K562 (cell line): Measurements from ENCODE around the gene UTS2R. TPM values are rescaled to one million over a fixed set of nuclear protein-coding genes. Genes with fewer than 3 reads are reported as not detected.

Experiments used
- ATAC-seq: fragments of 200-7000 bp; cut with Tn5 transposase; 3 replicates; pipeline ENCODE4 v1.9.1; 2020; ENCODE audit warnings: moderate library complexity
- BruUV-seq: library from RNA; stranded (reverse); fragments of 400-500 nt; replicated peaks from 2 replicates; lab custom pipeline; 2021; lab: Mats Ljungman, UMichigan
- CTCF ChIA-PET: fragments of 300-600 bp; formaldehyde crosslinking; extraction: SDS; loops from one replicate; lab custom pipeline; 2021; ENCODE audit warnings: low intra/inter-chr PET ratio; lab: Yijun Ruan, JAX
- POLR2A ChIA-PET: fragments of 300-600, 350-650 bp; sonication (Branson Sonifier 250); formaldehyde crosslinking; extraction: SDS; loops from one replicate; lab custom pipeline; 2021; ENCODE audit warnings: antibody characterized with exemption, inconsistent platforms; lab: Yijun Ruan, JAX
- DNase-seq, 4 experiments: peaks; one replicate each; pipeline versions ENCODE4 v3.0.0 to v3.0.0-alpha.2; 2011 to 2018; ENCODE audit warnings: low spot score in 3 of 4, mixed read lengths in 3 of 4; ENCODE audit errors: extremely low read depth in 1 of 4
- FAIRE-seq: peaks from 2 replicates; lab custom pipeline; 2011; peaks lifted over from hg19 to GRCh38; lab: Jason Lieb, UNC
- H2AFZ ChIP-seq: 2 replicates; pipeline ENCODE4 v1.6.0; 2011; ENCODE audit warnings: low read depth, low read length, control low read depth, inconsistent platforms
- H3K27ac ChIP-seq: fragments of 200-600 bp; 3 replicates; pipeline ENCODE4 v1.8.0; 2011; ENCODE audit warnings: low read depth, mild to moderate bottlenecking, control low read depth, inconsistent platforms, low read length, moderate library complexity, mixed read lengths; ENCODE audit errors: extremely low read depth
- H3K27me3 ChIP-seq, 2 experiments: fragments of 300-600 bp in 1 of 2; 2 replicates in 1 of 2; 3 replicates in 1 of 2; pipeline versions ENCODE4 v1.6.0 to v1.8.0; 2011; ENCODE audit warnings: inconsistent platforms in 2 of 2, low read length in 2 of 2, mild to moderate bottlenecking in 1 of 2, mixed read lengths in 1 of 2, moderate library complexity in 1 of 2; ENCODE audit not compliant: control insufficient read depth in 2 of 2, insufficient read depth in 2 of 2
- H3K36me3 ChIP-seq: fragments of 300-600 bp; 3 replicates; pipeline ENCODE4 v1.8.0; 2011; ENCODE audit warnings: mild to moderate bottlenecking, low read length, inconsistent platforms; ENCODE audit not compliant: control insufficient read depth, insufficient read depth
- H3K4me1 ChIP-seq, 2 experiments: fragments of 200-600 bp in 1 of 2; replicated peaks in 1 of 2; 2 replicates in 1 of 2; 3 replicates in 1 of 2; pipeline versions ENCODE4 v1.5.1 to v1.8.0; 2011; ENCODE audit warnings: inconsistent platforms in 2 of 2, low read length in 2 of 2, mild to moderate bottlenecking in 1 of 2, mixed read lengths in 1 of 2, moderate library complexity in 1 of 2; ENCODE audit not compliant: control insufficient read depth in 2 of 2, insufficient read depth in 2 of 2
- H3K4me2 ChIP-seq: 2 replicates; pipeline ENCODE4 v1.6.1; 2011; ENCODE audit warnings: low read length, control low read depth, inconsistent platforms, mixed read lengths; ENCODE audit not compliant: insufficient read depth
- H3K4me3 ChIP-seq: fragments of 200-600 bp; sonication (generic), shearing (Covaris generic); 2 replicates; pipeline ENCODE4 v1.5.1; 2016; ENCODE audit warnings: control low read depth, inconsistent platforms
- H3K79me2 ChIP-seq: fragments of 200-600 bp; 3 replicates; pipeline ENCODE4 v1.8.0; 2011; ENCODE audit warnings: low read length, inconsistent platforms; ENCODE audit not compliant: control insufficient read depth, insufficient read depth
- H3K9ac ChIP-seq, 2 experiments: 2 replicates each; pipeline versions ENCODE4 v1.6.0 to v1.6.1; 2011; ENCODE audit warnings: low read depth in 2 of 2, low read length in 2 of 2, control low read depth in 1 of 2, inconsistent platforms in 1 of 2, mild to moderate bottlenecking in 1 of 2, mixed read lengths in 1 of 2; ENCODE audit not compliant: insufficient read depth in 1 of 2
- H3K9me1 ChIP-seq: one replicate; pipeline ENCODE4 v1.6.0; 2011; ENCODE audit warnings: inconsistent platforms, mild to moderate bottlenecking, low read length, moderate library complexity; ENCODE audit not compliant: control insufficient read depth, insufficient read depth
- H3K9me3 ChIP-seq: replicated peaks from 2 replicates; pipeline ENCODE4 v1.5.1; 2011; ENCODE audit warnings: low read depth, low read length, inconsistent platforms; ENCODE audit not compliant: control insufficient read depth, insufficient read depth
- H4K20me1 ChIP-seq: replicated peaks from 2 replicates; pipeline ENCODE4 v1.6.1; 2011; ENCODE audit warnings: low read length, inconsistent platforms, mixed read lengths; ENCODE audit not compliant: control insufficient read depth, insufficient read depth
- SMARCC2 ChIP-seq: fragments of 450-650 bp; IDR thresholded peaks from 2 replicates; pipeline ENCODE4 v1.6.1; 2017; ENCODE audit warnings: antibody characterized with exemption, moderate library complexity, mild to moderate bottlenecking, low read depth
- ZBTB33 ChIP-seq: sonication (generic); formaldehyde crosslinking; IDR thresholded peaks from 2 replicates; pipeline ENCODE4 v1.8.1; 2023; ENCODE audit warnings: mild to moderate bottlenecking, missing genetic modification reagents
- WGBS: fragments of 100-300 bp; shearing (Covaris generic); methylation state at CpG from one replicate; pipeline ENCODE4 v1.1.6; 2016; ENCODE audit warnings: low coverage, mixed read lengths; ENCODE audit not compliant: insufficient coverage; ENCODE audit errors: missing lambda C conversion rate; 5-methylcytosine and 5-hydroxymethylcytosine counted together
- in situ Hi-C: fragments of 300-500 bp; cut with MboI; formaldehyde crosslinking; loops from 4 replicates; pipeline ENCODE4 v1.15.0; 2018; ENCODE audit warnings: inconsistent platforms, mixed read lengths
- intact Hi-C: fragments of 100-400 bp; cut with micrococcal nuclease; formaldehyde crosslinking; loops from 2 replicates; pipeline ENCODE4 v1.14.2; 2022
- polyA plus RNA-seq, 8 experiments: library from polyadenylated mRNA; depleted of rRNA in 4 of 8; stranded (reverse) in 5 of 8; unstranded in 3 of 8; fragments of >200 nt; fragmentation: Nextera tagmentation in 2 of 8; fragmentation: Illumina TruSeq in 1 of 8; extraction: Ambion mirVana in 2 of 8; extraction: Trizol in 1 of 8; gene quantifications; 2 replicates each; pipeline versions ENCODE4 v1.2.1 to v1.2.3, GENCODE V29; 2011 to 2014; ENCODE audit warnings: inconsistent platforms in 1 of 8, missing spikeins in 1 of 8
- total RNA-seq, 7 experiments: library from RNA; depleted of rRNA in 6 of 7; stranded (reverse); fragments of >200 nt in 6 of 7; fragmentation: Illumina TruSeq in 2 of 7; extraction: Trizol in 2 of 7; gene quantifications; 2 replicates each; pipeline versions ENCODE4 v1.2.1 to v1.2.3, GENCODE V29; 2011 to 2021; ENCODE audit warnings: low replicate concordance in 1 of 7
- TF ChIP-seq, protein P1 (sequence below): fragments of 250-450 bp; sonication (Bioruptor Pico); IDR thresholded peaks from 2 replicates; pipeline ENCODE4 v1.8.0; 2021; ENCODE audit warnings: mild to moderate bottlenecking, moderate library complexity

UTS2R gene
- total and polyA plus RNA-seq, 9 of the 15 experiments (the other 6 are each of a cell fraction or from before 2014, with no cell fraction given): 0.22 TPM; not detected in 8

GRCh38 chr17:82400206-82400605 lies 28.6 kb downstream of the UTS2R start:
- intact Hi-C loops (no loop called here), in situ Hi-C loops (no loop called here)
- Histone ChIP-seq H3K27me3 (no peaks in the 10 kb centered on the region), H3K9me1 (no peaks in the 10 kb centered on the region), H3K4me2 (no peak overlapping the region), H3K36me3 (peaks cover 38% of the 10 kb centered on the region; the same call in 2 of the 3 replicates), H3K4me1 (peaks cover 0 to 25% of the 10 kb centered on the region in 2 experiments; a peak in 2 of 5 replicates), H3K27ac (no peak overlapping the region), H3K9ac (no peak overlapping the region; a peak in 1 of 4 replicates), H2AFZ (no peak overlapping the region), H3K9me3 (no peaks in the 10 kb centered on the region), H3K79me2 (no peaks in the 10 kb centered on the region), H4K20me1 (no peaks in the 10 kb centered on the region), H3K4me3 (no peak overlapping the region)
- FAIRE-seq: no peak
- BruUV-seq: no TSS peak
- ChIA-PET POLR2A (interaction anchor here (1.2 to 1.9 kb wide), 2 partner anchors 10 to 17 kb away, joined by 5 read pairs; no protein-coding TSS in a partner anchor), CTCF (no interaction called here)
- 0 out of 2 replicates have a peak, but pooled peaks have one; percentile 22 for TF ChIP-seq ZBTB33 (CRISPR knock-in tag)
- no peak for TF ChIP-seq SMARCC2
- TF ChIP-seq, protein P1, sequence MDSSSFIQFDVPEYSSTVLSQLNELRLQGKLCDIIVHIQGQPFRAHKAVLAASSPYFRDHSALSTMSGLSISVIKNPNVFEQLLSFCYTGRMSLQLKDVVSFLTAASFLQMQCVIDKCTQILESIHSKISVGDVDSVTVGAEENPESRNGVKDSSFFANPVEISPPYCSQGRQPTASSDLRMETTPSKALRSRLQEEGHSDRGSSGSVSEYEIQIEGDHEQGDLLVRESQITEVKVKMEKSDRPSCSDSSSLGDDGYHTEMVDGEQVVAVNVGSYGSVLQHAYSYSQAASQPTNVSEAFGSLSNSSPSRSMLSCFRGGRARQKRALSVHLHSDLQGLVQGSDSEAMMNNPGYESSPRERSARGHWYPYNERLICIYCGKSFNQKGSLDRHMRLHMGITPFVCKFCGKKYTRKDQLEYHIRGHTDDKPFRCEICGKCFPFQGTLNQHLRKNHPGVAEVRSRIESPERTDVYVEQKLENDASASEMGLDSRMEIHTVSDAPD: no peak
- no peak for DNase-seq
- 77% methylated on average over 7 of the region's 7 CpGs for WGBS
- no peak for ATAC-seq
